SK-N-SH treated with all-trans-retinoic acid at 6 μM for 48 hours (cell line): ENCODE measurements around the gene CTBP2.

Experiments
- BACH2 ChIP-seq: fragments of 250-450 bp; sonication (Bioruptor Pico); IDR thresholded peaks from 2 replicates; pipeline ENCODE4 v1.9.0; 2021; ENCODE audit warnings: mild to moderate bottlenecking, borderline replicate concordance
- CSDC2 ChIP-seq: fragments of 250-450 bp; sonication (Bioruptor Pico); IDR thresholded peaks from 2 replicates; pipeline ENCODE4 v1.5.0; 2020; ENCODE audit warnings: mild to moderate bottlenecking, moderate library complexity
- ISL1 ChIP-seq: fragments of 250-450 bp; sonication (Bioruptor Pico); IDR thresholded peaks from 2 replicates; pipeline ENCODE4 v2.1.2; 2022; ENCODE audit warnings: mild to moderate bottlenecking, moderate library complexity
- OSR1 ChIP-seq: fragments of 250-450 bp; sonication (Bioruptor Pico); IDR thresholded peaks from 2 replicates; pipeline ENCODE4 v1.8.0; 2022; ENCODE audit warnings: moderate library complexity, mild to moderate bottlenecking, inconsistent platforms
- RARB ChIP-seq: fragments of 250-450 bp; sonication (Bioruptor Pico); IDR thresholded peaks from 2 replicates; pipeline ENCODE4 v1.8.0; 2021; ENCODE audit warnings: mild to moderate bottlenecking, moderate library complexity
- SNAI2 ChIP-seq: fragments of 250-450 bp; sonication (Bioruptor Pico); IDR thresholded peaks from 2 replicates; pipeline ENCODE4 v1.5.0; 2020; ENCODE audit warnings: mild to moderate bottlenecking, moderate library complexity
- ZFP3 ChIP-seq: fragments of 250-450 bp; sonication (Bioruptor Pico); IDR thresholded peaks from 2 replicates; pipeline ENCODE4 v1.5.0; 2020; ENCODE audit warnings: mild to moderate bottlenecking, moderate library complexity
- ZFP30 ChIP-seq: fragments of 450-650 bp; formaldehyde crosslinking; IDR thresholded peaks from 2 replicates; pipeline ENCODE4 v1.5.0; 2022; ENCODE audit warnings: mild to moderate bottlenecking, moderate library complexity
- TF ChIP-seq, protein P1 (sequence below): fragments of 250-450 bp; sonication (Bioruptor Pico); IDR thresholded peaks from 2 replicates; pipeline ENCODE4 v1.8.0; 2021; ENCODE audit warnings: low read depth, mild to moderate bottlenecking, moderate library complexity, borderline replicate concordance
- TF ChIP-seq, protein P2 (sequence below): fragments of 250-450 bp; sonication (Bioruptor Pico); IDR thresholded peaks from 2 replicates; pipeline ENCODE4 v1.5.0; 2020; ENCODE audit warnings: mild to moderate bottlenecking, moderate library complexity
- TF ChIP-seq, protein P3 (sequence below): fragments of 250-450 bp; sonication (Bioruptor Pico); IDR thresholded peaks from 2 replicates; pipeline ENCODE4 v1.5.1; 2021; ENCODE audit warnings: mild to moderate bottlenecking, moderate library complexity

DNA sequence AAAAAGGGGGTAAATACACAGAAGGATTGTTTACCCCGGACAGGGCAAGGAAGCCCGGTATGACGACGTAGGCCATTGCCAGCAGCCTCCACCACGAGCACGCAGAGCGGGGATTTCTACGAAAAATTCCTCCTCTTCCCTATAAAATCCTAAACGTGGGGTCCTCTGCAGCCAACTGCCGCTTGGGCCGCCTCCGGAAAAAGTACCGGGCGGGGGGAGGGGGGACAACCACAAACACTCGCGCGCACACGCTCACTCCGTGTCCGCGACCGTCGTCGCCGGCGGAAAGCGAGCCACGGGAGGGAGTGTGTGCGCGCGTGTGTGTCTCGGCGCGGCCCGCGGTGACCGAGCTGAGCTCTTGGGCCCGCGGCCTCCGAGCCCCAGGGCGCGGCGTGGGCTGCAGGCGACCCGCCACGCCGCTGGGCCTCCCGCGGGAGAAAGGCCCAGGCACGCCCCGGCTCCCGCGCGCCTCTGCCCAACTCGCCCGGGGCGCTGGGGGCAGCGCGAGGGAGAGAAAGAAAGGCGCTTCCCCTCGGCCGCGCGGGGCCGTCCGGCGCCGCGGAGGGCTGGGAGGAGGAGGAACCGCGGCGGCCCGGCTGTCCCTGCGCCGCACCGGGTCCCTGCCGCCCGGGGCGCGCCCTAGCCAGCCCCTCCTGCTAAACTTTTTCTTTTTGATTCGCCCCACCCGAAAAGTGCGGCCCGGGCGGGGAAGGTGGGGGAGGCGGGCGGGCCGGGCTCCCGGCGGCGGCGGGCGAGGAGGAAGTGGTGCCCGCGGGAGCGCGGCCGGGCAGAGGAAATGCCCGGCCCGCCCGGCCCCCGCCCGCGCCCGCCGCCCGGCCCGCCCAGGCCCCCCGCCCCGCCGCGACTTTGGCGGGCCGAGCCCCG, 1.5 kb downstream of the CTBP2 start:
- TF ChIP-seq ZFP3 (0 out of 2 replicates have a peak, but pooled peaks have one; percentile 17), ZFP30 (CRISPR knock-in tag) (no peak), BACH2 (CRISPR knock-in tag) (no peak), OSR1 (CRISPR knock-in tag) (no peak), SNAI2 (no peak), CSDC2 (no peak), RARB (CRISPR knock-in tag) (no peak), ISL1 (CRISPR knock-in tag) (no peak)
- TF ChIP-seq, protein P1, sequence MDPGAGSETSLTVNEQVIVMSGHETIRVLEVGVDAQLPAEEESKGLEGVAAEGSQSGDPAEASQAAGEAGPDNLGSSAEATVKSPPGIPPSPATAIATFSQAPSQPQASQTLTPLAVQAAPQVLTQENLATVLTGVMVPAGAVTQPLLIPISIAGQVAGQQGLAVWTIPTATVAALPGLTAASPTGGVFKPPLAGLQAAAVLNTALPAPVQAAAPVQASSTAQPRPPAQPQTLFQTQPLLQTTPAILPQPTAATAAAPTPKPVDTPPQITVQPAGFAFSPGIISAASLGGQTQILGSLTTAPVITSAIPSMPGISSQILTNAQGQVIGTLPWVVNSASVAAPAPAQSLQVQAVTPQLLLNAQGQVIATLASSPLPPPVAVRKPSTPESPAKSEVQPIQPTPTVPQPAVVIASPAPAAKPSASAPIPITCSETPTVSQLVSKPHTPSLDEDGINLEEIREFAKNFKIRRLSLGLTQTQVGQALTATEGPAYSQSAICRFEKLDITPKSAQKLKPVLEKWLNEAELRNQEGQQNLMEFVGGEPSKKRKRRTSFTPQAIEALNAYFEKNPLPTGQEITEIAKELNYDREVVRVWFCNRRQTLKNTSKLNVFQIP (CRISPR knock-in tag), result no peak
- TF ChIP-seq, protein P2, sequence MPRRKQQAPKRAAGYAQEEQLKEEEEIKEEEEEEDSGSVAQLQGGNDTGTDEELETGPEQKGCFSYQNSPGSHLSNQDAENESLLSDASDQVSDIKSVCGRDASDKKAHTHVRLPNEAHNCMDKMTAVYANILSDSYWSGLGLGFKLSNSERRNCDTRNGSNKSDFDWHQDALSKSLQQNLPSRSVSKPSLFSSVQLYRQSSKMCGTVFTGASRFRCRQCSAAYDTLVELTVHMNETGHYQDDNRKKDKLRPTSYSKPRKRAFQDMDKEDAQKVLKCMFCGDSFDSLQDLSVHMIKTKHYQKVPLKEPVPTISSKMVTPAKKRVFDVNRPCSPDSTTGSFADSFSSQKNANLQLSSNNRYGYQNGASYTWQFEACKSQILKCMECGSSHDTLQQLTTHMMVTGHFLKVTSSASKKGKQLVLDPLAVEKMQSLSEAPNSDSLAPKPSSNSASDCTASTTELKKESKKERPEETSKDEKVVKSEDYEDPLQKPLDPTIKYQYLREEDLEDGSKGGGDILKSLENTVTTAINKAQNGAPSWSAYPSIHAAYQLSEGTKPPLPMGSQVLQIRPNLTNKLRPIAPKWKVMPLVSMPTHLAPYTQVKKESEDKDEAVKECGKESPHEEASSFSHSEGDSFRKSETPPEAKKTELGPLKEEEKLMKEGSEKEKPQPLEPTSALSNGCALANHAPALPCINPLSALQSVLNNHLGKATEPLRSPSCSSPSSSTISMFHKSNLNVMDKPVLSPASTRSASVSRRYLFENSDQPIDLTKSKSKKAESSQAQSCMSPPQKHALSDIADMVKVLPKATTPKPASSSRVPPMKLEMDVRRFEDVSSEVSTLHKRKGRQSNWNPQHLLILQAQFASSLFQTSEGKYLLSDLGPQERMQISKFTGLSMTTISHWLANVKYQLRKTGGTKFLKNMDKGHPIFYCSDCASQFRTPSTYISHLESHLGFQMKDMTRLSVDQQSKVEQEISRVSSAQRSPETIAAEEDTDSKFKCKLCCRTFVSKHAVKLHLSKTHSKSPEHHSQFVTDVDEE (CRISPR knock-in tag), result no peak
- TF ChIP-seq, protein P3, sequence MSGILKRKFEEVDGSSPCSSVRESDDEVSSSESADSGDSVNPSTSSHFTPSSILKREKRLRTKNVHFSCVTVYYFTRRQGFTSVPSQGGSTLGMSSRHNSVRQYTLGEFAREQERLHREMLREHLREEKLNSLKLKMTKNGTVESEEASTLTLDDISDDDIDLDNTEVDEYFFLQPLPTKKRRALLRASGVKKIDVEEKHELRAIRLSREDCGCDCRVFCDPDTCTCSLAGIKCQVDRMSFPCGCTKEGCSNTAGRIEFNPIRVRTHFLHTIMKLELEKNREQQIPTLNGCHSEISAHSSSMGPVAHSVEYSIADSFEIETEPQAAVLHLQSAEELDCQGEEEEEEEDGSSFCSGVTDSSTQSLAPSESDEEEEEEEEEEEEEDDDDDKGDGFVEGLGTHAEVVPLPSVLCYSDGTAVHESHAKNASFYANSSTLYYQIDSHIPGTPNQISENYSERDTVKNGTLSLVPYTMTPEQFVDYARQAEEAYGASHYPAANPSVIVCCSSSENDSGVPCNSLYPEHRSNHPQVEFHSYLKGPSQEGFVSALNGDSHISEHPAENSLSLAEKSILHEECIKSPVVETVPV, result no peak
